Measurements from ENCODE around the gene BPNT1. TPM values are rescaled to one million over a fixed set of nuclear protein-coding genes. Genes with fewer than 3 reads are reported as not detected.
A peak's percentile ranks its signal among the peaks of the same experiment; 100 is the strongest.
"Not testable (repeated sequence)": the region's sequence is repeated elsewhere in the genome, so short reads cannot be mapped to it uniquely, and the experiment has no call there.

Gene BPNT1
- 30.6 and 32.3 TPM in 2 replicates for total RNA-seq
- polyA plus RNA-seq (2012), result 26.0 TPM

GRCh38 chr1:220089650-220090556, at the start of gene BPNT1:
TSS of gene BPNT1 (minus strand) at chr1:220089788. CDS start at chr1:220079846, 9,942 bp downstream.
- peak; percentile 95 for DNase-seq (ENCODE audit: low read depth)

- DNase-seq (ENCODE audit: low read depth), result no peak
These were observed 47.6 kb upstream of the BPNT1 start for GRCh38 chr1:220137019-220137786.

- no peak for DNase-seq (ENCODE audit: low read depth)
These were observed 46.2 kb upstream of the BPNT1 start for GRCh38 chr1:220135755-220136154.

- no peak for DNase-seq (ENCODE audit: low read depth)
These were observed 40.1 kb upstream of the BPNT1 start for GRCh38 chr1:220129479-220130210.

GRCh38 chr1:220127076-220127475, 37.5 kb upstream of the BPNT1 start:
- DNase-seq (ENCODE audit: low read depth), result no peak

- peak; percentile 3 for DNase-seq (ENCODE audit: low read depth)
These were observed 35.0 kb upstream of the BPNT1 start for GRCh38 chr1:220124542-220124941.

- no peak for DNase-seq (ENCODE audit: low read depth)
These were observed 34.3 kb upstream of the BPNT1 start for GRCh38 chr1:220123889-220124288.

- DNase-seq (ENCODE audit: low read depth), result no peak
These were observed 33.5 kb upstream of the BPNT1 start for GRCh38 chr1:220123066-220123465.

GRCh38 chr1:220121791-220122530, 32.4 kb upstream of the BPNT1 start:
- no peak for DNase-seq (ENCODE audit: low read depth)

GRCh38 chr1:220119043-220119512, 29.5 kb upstream of the BPNT1 start:
- no peak for DNase-seq (ENCODE audit: low read depth)

GRCh38 chr1:220113136-220113695, 23.6 kb upstream of the BPNT1 start:
- peak; percentile 16 for DNase-seq (ENCODE audit: low read depth)

GRCh38 chr1:220112600-220112999, 23.0 kb upstream of the BPNT1 start:
- not testable (repeated sequence) for DNase-seq (ENCODE audit: low read depth)

GRCh38 chr1:220110473-220110872, 20.9 kb upstream of the BPNT1 start:
- DNase-seq (ENCODE audit: low read depth), result not testable (repeated sequence)

- DNase-seq (ENCODE audit: low read depth), result no peak
These were observed 10.2 kb upstream of the BPNT1 start for GRCh38 chr1:220099826-220100225.

- peak; percentile 89 for DNase-seq (ENCODE audit: low read depth)
These were observed 4.7 kb upstream of the BPNT1 start, which contains the start of gene IARS2 for GRCh38 chr1:220094016-220094911. TSS of gene IARS2 (plus strand) at chr1:220094132. CDS start at chr1:220094217, 85 bp downstream.

- no peak for DNase-seq (ENCODE audit: low read depth)
These were observed 3.9 kb upstream of the BPNT1 start for GRCh38 chr1:220093361-220094015.

- DNase-seq (ENCODE audit: low read depth), result no peak
These were observed 3.1 kb upstream of the BPNT1 start for GRCh38 chr1:220092694-220093093.

- DNase-seq (ENCODE audit: low read depth), result not testable (repeated sequence)
These were observed 3.3 kb downstream of the BPNT1 start for GRCh38 chr1:220086261-220086686.

Measured in myocyte (in vitro differentiated cells).